ENCODE measurements around the gene SLC10A4. TPM values are rescaled to one million over a fixed set of nuclear protein-coding genes. Genes with fewer than 3 reads are reported as not detected.
"Not testable (repeated sequence)": the region's sequence is repeated elsewhere in the genome, so short reads cannot be mapped to it uniquely, and the experiment has no call there.

SLC10A4 gene
- not detected for polyA plus RNA-seq (2013, experiment 1 of 2; ENCODE audit: insufficient read length)
- not detected for polyA plus RNA-seq (2013, experiment 2 of 2; ENCODE audit: insufficient read length)

DNA sequence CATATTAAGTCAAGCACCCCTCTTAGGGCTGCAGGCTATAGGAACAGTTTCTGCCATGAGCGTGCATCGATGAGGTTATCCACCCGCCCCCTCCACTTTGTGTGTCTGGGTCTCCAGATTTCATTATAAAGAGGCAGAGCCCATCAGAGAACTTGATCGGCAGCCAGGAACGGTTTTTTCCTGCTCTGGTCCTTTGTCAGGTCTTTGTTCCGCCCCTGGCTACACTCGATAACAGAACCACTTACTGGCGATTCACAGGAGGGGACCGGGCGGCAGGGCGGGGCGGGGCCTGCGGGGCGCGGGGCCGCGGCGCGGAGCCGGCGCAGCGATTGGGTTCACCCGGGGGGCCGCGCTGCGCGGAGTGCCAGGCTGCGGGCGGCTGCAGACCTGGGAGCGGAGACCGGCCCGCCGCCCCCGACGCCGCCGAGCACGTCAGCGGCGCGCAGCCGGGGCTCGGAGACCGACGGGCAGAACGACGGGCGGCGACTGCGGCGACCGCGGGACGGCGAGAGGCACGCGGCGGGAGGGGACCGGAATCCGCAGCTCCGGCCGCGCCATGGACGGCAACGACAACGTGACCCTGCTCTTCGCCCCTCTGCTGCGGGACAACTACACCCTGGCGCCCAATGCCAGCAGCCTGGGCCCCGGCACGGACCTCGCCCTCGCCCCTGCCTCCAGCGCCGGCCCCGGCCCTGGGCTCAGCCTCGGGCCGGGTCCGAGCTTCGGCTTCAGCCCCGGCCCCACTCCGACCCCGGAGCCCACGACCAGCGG is at the start of gene SLC10A4:
TSS of gene SLC10A4 (plus strand) at position 338 of the 771 bp plus-strand sequence. CDS start at position 557, 219 bp downstream.
- DNase-seq: no peak

GRCh38 chr4:48436318-48436717 is 46.8 kb upstream of the SLC10A4 start:
- DNase-seq: no peak

GRCh38 chr4:48439988-48440387 is 43.2 kb upstream of the SLC10A4 start:
- peak; percentile 1 for DNase-seq

DNA sequence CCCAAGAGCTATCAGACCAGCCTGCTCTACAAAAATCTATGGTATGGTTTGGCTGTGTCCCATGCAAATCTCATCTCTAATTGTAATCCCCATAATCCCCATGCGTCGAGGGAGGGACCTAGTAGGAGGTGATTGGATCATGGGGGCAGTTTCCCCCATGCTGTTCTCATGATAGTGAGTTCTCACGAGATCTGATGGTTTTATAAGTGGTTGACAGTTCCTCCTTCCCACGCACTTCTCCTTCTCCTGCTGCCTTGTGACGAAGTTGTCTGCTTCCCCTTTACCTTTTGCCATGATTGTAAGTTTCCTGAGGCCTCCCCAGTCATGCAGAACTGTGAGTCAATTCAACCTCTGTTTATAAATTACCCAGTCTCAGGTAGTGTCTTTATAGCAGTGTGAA is 42.2 kb upstream of the SLC10A4 start:
- not testable (repeated sequence) for DNase-seq

- DNase-seq: no peak
These were observed 37.4 kb upstream of the SLC10A4 start for GRCh38 chr4:48445704-48446103.

GRCh38 chr4:48446642-48447041 is 36.5 kb upstream of the SLC10A4 start:
- DNase-seq: no peak

DNA sequence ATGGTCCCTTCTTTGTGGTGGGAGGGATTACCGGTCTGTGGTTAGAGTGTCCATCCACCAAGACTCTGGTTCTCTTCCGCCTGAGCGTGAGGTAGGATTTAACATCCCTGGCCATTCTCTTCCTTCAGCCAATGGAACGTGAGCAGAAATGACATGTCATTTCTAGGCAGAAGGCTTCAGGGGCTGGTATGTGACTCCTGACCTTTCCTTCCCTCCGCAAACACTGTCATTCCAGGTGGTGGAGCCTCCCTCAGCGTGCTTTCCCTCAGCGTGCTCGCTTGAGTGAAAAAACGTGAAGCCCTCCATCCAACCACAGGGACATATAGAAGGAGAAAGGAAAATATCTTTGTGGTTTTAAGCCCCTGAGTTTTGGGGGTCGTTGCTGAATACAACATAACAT is 34.0 kb upstream of the SLC10A4 start:
- DNase-seq: no peak

GRCh38 chr4:48450740-48451139 is 32.4 kb upstream of the SLC10A4 start:
- no peak for DNase-seq

DNA sequence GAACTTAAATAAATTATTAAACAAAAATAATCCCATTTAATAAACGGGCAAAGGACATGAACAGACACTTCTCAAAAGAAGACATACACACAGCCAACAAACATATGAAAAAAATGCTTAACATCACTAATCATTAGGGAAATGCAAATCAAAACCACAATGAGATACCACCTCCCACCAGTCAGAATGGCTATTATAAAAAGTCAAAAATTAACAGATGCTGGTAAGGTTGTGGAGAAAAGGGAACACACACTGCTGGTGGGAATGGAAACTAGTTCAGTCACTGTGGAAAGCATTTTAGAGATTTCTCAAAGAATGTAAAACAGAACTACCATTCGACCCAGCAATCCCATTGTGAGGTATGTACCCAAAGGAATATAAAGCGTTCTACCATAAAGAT is 31.5 kb upstream of the SLC10A4 start:
- not testable (repeated sequence) for DNase-seq

- no peak for DNase-seq
These were observed 28.6 kb upstream of the SLC10A4 start for GRCh38 chr4:48454591-48454990.

- DNase-seq: no peak
These were observed 22.1 kb upstream of the SLC10A4 start for GRCh38 chr4:48461000-48461399.

- DNase-seq: peak; percentile 72
These were observed 20.8 kb upstream of the SLC10A4 start for GRCh38 chr4:48462363-48462762.

GRCh38 chr4:48467442-48467841 is 15.7 kb upstream of the SLC10A4 start:
- no peak for DNase-seq

GRCh38 chr4:48467891-48468290 is 15.3 kb upstream of the SLC10A4 start:
- DNase-seq: no peak

GRCh38 chr4:48470137-48470536 is 13.0 kb upstream of the SLC10A4 start:
- peak; percentile 14 for DNase-seq

DNA sequence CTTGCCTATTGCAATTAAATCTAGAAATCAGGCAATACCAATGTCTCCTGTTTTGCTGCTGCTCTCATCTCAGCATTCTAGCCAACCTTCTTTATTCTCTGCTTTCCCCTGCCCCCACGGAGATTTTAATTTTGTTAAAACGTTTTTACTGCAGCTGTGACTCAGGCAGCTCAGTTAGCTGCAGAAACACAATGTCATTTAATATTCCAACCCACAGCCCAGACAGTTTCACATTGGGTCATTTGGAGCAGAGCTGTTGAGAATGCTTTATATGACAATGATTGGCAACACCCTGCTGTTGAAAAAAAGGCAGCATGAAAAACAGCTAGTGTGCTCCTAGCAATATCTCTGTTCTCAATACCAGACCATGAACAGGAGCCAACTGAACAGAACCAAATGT is 12.6 kb upstream of the SLC10A4 start:
- DNase-seq: peak; percentile 13

DNA sequence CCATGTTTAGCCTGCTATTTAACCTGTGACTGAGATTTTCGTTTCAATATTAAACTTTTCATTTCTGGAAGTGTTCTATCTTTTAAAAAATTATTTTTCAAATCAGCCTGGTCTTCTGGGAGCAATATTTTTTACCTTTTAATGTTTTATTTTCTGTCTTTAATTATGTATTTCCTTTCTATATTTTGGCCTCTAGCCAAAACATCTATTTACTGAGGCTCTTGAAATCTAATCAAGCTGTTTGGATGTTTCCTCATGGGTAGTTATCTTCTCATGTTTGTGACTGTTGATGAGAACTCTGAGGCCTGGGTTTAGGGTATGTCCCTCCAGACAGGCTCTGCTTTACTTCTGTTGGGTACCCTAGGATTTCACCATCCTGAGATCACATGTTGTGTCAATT is 10.3 kb upstream of the SLC10A4 start:
- no peak for DNase-seq

GRCh38 chr4:48475770-48476169 is 7.4 kb upstream of the SLC10A4 start:
- no peak for DNase-seq

DNA sequence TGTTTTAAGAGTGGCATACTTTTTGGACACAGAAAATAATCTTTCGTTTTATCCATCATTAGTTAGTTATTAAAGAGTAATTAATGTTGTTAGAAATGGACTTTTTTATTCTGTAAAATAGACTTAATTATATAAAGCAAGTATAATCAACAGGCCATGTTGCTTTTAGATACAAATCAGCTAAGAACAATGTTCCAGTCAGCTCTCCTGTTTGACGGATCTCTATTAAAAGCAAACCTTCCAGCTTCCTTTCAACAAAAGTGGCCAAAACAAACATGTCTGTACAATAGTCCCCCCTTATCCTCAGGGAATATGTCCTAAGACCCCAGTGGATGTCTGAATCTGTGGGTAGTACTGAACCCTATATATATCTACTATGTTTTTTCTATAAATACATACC is 4.9 kb upstream of the SLC10A4 start:
- no peak for DNase-seq

DNA sequence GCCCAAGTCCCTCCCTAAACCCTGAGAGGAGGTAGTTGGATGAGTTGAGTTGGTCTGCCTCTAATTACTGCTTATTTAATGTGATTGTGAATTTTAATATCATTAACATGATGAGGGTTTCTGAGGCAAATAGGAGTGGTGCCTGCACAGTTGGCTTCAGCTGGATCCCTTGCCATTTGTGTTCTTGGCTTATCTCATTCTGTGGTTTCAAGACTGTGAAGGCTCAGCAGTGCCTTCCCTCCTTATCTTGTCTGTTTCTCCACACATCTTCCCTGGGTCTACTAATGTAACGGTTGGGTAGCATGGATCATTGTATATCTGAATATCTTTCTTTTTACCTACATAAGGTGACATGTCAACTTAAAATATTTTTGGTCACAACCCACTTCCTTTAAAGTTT is 1.6 kb upstream of the SLC10A4 start:
- DNase-seq: no peak

DNA sequence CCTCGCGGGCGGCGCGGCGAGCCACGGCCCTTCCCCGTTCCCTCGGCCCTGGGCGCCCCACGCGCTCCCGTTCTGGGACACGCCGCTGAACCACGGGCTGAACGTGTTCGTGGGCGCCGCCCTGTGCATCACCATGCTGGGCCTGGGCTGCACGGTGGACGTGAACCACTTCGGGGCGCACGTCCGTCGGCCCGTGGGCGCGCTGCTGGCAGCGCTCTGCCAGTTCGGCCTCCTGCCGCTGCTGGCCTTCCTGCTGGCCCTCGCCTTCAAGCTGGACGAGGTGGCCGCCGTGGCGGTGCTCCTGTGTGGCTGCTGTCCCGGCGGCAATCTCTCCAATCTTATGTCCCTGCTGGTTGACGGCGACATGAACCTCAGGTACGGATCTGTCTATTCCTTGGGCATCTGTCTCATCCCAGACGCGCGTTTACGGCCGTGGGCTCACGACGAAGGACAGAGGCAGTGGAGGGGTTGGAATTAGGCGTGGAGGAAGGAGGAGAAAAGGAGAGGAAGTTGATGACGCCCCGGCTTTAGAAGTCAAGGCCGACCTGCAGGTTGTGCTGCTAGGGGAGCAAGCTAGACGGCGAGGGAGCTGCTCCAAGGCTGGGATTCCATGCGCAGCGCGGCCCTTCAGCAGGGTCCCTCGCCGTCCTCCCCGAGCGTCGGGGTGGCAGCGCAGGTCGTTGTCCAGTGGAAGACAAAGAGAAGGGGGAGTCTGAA is 792 bp downstream of the SLC10A4 start:
- DNase-seq: no peak

DNA sequence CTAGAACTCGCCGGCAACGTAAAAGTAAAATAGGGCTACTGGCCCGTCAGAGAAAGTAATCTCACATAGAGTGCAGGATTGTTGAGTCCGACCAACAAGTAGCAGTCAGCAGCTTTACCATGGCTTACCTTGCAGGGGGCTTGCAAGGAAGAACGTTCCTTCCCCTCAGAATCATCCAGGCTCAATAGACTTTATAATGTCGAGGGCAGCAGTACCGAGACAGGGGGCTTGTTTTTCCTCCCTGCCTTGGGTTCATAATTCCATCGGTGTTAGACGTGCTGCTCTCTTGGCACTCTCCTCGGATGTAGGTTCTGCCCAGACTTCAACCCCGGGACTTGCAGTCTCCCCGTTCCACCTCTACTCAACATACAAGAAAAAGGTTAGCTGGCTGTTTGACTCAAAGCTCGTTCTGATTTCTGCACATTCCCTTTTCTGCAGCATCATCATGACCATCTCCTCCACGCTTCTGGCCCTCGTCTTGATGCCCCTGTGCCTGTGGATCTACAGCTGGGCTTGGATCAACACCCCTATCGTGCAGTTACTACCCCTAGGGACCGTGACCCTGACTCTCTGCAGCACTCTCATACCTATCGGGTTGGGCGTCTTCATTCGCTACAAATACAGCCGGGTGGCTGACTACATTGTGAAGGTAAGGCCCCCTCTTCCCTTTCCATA is 1.5 kb downstream of the SLC10A4 start:
- no peak for DNase-seq

- no peak for DNase-seq
These were observed 6.5 kb downstream of the SLC10A4 start for GRCh38 chr4:48489683-48490011.

Data from fibroblast of skin of abdomen (primary cell).